HG03439 (cell line): ENCODE results near the gene KDM3B.

ENCODE experiments used
- ATAC-seq: cut with Tn5 transposase; IDR thresholded peaks from one replicate; pipeline ENCODE4 v1.9.1; 2021; ENCODE audit warnings: mild to moderate bottlenecking, moderate library complexity; ENCODE audit not compliant: unreplicated experiment

KDM3B gene

DNA sequence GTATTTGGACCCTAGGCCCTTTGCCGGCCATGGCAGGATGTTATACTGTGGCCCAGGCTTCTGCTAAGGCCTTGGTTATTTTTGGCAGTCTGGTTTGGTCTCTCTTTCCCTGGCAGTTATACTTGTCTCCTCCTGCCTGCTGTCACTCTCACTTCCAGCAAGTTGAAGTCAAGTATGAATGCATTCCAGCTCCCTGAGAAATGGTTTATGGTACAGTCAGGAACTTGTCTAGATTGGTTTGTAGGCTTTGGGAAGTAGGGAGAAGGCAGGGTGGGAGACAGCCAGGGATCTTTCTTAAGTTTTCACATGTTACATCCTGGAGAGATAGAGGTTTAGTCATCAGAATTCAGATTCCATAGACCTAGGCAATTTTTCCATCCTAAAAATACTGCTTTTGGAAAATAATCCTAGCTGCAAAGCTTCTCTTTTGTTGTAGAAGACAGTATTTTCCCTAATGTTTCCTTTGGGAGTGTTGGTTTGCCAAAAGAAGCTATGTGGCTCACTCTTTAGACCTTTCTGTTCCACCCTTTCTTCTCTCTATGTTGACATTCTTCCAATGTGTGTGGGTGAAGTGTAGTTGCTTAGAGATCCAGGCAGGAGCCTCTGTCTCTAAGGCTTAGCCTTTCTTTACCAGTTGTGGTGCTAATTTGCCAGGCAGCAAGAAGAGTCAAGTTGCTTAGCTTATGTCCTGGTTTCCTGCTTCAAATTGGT is 2.5 kb upstream of the KDM3B start:
- no peak for ATAC-seq

DNA sequence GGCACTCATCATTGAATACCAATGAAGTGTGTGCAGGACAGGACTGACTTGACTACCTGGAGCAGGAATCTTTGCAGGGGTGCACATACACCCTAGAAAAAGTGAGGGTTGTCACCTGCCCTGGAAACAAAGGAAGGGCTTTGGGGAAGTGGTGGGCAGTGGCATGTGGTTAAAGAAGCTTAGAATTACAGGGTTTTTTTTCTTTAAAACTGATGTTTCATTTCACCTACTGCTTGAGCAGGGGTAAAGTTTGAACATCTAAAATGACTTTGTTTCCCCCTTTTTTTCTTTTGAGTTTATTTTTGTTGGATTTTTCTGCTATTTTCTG is 2.0 kb upstream of the KDM3B start:
- no peak for ATAC-seq

DNA sequence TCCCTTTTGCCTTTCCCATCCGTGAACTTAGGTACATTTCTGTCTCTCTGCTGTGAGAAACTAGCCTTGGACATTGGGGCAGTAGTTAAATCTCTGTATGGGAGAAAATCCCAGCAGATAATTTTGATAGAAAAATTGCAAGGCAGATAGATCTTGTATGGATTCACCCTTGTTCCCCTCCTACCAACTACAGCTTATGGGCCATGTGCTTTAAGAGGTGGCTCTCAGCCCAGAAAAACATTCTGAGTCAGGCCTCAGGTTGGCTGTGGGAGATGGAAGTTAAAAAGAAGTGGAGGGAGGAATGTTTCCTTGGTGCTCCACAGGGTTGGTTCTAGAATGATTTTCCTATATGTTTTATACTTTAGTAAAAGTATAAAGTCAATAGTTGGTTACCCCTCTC is 1.4 kb upstream of the KDM3B start:
- no peak for ATAC-seq

DNA sequence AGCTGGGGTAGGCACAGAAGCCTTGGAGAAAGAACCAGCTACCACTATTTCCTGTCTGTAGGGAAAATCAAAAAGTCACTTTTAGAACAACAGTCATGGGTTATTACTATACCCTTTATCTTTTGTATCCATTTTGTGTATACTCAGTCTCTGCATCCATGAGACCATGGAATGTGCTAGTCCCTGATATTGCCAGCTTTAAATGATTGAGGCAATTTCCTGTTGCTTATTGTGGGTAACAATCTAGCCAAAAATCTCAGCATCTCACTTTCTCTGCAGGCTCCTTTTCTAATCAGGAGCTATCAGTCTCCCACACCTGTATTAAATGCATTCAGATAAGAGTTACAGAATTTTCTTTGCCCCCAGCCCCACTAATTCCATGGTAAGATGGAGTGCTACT is 968 bp upstream of the KDM3B start:
- ATAC-seq = no peak

DNA sequence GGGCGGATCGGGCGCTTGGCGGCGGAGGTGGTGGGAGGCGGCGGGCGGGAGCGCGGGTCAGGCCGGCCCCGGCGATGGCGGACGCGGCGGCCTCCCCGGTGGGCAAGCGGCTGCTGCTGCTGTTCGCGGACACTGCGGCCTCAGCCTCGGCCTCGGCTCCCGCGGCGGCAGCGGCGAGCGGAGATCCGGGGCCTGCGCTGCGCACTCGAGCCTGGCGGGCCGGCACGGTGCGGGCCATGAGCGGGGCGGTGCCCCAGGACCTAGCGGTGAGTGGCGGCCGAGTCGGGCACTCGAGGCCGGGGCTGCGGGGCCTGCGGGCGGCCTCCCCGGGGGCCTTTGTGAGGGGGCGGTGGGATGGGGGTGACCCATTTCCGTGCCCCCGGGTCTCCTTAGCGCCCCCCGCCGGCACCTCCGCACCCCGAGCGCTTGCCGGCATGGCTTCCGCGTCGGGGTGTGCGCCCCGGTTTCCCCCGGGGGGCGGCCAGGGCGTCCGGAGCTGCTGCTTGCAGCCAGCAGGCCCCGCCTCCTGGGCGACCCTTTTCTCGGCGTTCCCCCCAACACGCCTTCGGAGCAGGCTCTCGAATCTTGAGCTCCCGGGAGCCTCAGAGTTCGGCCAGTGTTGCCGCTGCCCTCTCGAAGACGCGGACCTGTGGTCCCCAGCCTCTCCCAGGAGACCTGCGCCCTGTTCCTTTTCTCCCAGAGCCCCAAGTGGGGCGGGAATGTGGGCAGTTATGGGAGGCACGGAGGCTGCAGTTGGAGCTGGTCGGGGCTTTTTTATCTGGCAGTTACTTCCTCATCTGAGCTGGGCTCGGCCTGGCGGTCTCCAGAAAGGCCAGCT is 456 bp downstream of the KDM3B start:
- ATAC-seq = peak; percentile 35

DNA sequence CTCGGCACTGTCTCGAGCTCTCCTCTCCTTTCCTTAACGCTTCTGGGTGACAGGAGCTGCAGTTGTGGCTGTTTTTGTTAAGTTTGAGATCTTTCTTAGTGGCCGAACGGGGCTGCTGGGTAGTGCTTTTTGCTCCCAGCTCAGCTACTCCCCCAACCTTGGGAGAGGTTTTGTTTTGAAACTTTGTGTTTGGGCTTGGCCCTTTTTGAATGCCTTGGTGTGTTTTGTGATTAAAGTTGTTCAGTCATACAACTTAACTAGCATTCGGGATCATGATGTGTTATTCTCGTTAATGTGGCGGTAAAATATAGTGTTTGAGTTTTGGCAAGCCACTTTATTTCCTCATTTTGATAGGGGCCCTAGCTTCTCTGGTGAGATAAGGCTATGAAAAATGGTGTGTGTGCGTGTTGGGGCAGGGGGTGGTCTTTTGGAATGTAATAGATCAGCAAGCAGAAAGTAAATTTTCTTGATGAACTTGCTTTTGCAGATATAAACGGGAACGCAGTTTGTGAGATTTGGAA is 1.1 kb downstream of the KDM3B start:
- ATAC-seq = no peak

DNA sequence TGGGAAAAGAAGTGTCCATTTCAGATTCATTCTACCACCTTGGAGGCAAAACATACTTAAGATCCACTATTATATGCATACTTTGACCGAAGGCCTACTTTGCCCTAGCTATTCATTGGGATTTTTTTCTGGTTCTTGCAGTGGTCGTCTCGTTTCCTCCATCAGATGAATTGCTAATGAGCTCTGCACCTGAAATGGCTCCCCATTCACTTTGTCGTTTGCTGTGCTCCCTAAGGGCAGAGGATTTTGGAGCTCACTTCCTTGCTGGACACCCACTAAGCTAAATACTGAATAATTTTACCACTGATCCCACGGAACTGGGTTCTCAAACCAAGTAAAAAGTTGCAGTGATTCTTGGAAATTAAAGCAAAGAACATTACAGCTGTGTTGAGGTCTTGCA is 1.9 kb downstream of the KDM3B start:
- no peak for ATAC-seq

DNA sequence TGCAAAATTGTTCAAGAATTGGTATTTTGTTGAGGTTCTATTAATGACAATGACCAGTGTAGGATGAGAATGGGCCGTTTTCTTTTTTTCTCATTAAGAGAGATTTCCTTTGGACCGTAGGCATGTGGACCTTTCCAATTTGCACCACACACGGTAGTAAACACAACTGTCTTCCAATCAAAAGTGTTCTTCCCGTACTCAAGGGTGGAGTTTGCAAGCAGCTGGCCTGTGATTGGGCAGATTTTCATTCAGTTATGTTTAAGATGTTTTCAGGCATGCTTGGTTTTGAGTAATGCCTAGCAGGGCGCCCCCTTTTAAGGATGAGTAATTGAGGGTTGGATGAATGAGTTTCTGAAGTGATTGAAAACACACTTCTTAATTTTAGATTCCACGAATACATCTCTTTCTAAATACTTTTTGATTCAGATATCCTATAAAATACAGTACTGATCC is 2.5 kb downstream of the KDM3B start:
- ATAC-seq = peak; percentile 36

DNA sequence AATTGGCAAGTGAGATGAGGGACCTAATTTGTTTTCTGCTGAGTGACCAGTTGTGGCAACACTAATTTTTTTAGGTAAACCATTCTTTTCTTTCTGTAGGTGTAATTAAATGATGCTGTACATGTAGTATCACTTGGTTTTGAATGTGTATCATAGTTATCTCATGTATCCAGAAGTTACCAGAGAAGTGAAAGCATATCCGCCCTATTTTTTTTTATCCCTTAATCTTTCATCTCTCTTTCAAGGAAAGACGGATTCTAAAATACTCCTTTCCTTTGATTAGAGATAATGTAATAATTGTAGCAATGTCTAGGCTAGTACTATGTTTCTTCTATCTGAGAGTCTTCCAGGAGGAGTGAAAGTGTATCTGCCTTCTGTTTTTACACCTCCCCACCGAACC is 7.1 kb downstream of the KDM3B start:
- no peak for ATAC-seq

DNA sequence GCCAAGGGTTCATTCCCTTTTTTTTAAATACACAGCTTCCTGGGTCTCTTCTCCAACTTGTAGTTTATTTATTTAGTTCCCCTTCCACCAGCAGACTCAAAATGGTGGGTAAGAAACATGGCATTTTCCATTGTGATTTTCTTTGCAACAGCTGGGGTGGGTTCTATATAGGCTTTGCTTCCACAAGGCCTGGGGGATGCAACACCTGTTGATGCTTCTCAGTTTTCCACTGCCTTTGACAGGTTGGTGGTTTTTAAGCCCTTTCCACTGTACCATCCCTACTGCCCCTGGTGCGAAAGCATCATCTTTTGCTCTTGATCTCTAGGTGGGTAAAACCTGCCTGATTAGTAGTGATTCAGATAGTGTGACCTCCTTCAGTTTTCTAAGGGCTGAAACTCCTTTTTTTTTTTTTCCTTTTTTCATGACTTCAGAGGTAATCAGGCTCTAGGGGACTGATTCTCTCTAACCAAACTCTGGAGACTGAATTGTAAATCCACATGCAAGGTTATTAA is 8.5 kb downstream of the KDM3B start:
- ATAC-seq = no peak

DNA sequence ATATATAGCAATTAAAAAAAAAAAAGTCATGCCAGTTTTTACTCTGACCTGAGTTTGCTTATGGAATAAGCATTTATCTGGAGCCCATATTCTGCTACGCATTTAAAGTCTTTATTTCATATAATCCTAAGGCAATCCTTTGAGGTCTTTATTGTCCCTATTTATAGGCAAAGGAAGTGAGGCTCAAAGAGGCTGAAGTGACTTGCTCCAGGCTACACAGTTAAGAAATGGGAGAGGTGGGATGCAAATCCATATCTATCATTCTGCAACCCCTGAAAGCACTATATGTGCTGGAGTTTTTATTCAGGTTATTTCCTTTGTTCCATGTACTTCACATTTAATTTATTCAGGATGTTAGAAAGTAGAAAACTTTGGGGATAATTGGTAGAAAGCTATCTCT is 12.1 kb downstream of the KDM3B start:
- ATAC-seq = no peak

DNA sequence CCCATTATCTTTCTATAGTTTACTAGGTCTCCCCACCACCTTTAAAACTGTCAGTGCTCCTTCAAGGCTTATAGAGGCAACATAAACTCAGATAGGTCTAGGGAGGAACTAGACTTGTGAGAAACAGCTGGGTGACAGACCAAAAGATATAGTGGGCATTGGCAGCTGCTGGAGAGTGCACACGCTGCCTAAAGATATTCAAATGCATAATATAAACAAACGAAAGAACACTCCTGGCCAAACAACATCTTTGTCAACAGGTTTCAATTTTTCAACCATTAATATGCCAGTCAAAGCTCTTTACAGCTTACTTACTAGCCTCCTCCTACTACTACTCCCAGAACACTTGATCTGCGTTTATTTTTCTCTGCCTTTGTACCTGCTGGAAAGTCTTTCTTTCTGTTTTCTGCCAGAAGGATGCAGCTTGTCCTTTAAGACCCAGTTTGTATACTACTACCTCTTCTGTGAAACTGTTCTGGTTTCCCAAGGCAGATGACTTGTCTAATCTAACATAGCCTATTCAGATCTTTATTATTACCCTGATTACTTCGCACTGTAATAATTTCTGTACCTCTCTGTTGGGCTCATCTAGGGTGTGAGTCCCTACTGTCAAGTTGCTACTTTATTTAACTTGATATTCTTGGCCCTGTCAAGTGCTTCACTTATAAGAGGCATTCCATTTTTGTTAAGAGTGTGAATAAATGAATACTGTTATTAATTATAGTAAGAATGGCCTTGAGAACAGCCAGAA is 14.3 kb downstream of the KDM3B start:
- ATAC-seq = no peak

DNA sequence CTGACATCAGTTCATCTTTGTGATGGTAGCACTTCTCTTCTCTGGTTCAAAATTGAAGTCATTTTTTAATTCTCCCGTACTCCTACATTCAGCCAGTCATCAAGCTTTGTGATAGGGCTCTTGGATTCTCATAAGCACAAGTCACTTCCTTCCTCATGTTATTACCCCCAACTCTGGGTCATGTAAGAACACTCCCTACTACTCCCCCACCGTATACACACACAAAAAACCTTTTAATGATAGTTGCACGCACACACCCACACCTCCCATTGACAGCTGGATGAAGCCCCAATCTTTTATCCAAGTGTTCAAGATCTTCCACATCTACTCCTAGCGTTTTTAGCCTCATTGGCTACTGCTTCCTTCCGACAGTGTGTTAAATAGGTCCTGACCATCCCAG is 16.8 kb downstream of the KDM3B start:
- no peak for ATAC-seq

DNA sequence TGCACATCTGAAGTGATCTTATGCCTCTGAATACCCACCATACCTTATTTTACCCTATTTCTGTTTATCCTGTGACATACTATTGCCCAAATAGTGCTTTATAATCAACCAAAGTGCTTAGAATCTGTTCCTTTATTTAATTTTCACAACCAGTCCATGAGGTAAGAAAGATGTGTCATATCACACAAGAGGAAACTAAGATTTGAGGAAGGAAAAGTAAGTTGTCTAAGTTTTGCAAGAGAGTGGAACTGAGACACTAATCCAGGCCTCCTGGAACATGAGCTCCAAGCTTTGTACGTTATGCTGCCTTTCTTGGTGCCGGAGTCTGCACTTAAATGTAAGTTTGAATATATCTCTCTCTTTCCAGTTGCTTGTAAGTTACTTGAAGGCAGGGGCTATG is 17.2 kb downstream of the KDM3B start:
- no peak for ATAC-seq

DNA sequence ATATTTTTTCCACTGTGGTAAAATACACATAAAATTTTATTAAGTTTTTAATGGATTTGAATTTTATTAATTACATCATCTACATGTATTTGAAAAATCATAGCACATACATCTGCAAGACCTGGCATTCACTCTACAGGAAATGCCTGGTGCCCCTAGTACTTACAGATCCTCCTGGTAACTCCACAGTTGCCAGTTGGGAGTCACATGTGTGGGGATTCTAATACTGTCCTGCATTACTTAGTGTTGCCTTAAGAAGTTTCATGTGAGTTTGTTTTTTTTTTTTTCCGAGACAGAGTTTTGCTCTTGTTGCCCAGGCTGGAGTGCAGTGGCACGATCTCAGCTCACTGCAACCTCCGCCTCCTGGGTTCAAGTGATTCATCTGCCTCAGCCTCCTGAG is 18.1 kb downstream of the KDM3B start:
- no peak for ATAC-seq

DNA sequence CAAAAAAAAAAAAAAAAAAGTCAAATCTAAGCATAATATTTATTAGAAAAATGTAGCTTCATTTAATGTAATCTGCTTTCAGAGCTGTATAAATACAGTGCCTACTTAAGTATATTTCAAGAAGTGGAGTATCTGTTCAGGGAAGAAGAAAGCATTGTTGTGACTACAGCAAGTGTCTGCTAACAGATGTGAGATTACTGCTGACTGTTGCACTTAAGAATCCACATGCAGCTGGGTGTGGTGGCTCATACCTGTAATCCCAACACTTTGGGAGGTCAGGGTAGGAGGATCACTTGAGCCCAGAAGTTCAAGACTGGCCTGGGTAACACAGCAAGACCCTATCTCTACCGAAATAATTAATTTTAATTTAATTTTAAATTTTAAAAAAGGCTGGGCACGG is 19.0 kb downstream of the KDM3B start:
- ATAC-seq = no peak

DNA sequence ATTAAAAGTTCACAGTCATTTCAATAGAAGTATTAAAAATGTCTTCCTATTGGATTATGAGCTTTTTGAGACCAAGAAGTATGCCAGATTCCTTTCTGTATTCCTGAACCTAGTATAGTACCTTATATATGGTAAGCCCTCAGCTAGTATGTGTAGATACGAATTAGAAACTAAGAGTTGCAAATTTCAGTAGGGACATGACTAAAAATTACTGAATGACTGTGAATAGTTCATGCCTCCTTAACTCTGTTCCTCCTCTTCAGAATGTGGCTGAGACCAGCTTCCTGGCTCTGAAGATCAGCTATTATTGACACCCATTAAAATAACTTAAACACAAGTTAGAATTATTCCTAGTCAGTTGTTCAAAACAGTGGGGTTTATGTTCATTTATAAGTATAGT is 19.7 kb downstream of the KDM3B start:
- no peak for ATAC-seq

DNA sequence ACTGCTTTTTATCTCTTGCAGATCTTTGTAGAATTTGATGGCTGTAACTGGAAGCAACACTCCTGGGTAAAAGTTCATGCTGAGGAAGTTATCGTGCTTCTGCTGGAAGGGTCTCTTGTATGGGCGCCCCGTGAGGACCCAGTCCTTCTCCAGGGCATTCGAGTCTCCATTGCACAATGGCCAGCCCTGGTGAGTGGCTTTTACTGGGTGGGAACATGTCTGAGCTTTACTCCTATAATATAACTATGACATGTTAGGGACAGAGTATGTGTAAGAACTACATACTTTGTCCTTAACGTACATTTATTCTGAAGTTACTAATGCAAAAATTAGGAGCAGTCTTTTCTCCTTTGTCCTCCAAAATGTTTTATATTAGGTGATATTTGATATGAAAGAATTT is 20.2 kb downstream of the KDM3B start:
- no peak for ATAC-seq

DNA sequence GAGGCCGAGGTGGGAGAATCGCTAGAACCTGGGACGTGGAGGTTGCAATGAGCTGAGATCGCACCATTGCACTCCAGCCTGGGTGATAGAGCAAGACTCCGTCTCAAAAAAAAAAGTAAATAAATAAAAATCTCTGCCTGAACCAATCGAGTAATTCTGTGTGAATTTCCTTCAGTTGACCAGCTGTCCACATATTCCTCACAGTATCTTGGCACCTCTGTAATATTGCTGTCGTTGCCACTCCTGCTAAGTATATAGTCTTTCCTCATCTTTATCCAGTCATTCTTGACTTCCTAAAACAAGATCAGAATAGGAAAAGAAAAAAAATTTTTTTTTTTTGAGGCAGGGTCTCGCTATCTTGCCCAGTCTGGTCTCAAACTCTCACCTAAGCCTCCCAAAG is 29.9 kb downstream of the KDM3B start:
- no peak for ATAC-seq

DNA sequence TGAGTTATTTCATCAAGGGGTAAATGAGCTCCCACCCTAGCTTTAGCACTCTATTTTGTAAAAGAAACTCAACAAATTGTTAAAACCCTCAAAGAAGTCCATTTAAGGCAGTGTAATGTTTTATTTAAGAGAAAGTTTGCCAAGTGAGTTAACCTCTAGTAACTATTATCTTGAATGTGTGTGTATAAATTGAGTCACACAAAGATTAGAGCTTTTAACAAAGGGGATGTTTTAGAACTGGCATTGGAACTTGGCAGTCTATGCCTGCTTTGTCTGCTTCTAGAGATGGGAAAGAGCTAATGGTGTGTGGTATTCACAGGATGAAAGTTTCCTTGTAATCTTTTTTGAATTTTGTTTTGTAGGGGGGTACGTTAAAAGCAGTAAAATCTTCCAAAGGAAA is 33.2 kb downstream of the KDM3B start:
- no peak for ATAC-seq

DNA sequence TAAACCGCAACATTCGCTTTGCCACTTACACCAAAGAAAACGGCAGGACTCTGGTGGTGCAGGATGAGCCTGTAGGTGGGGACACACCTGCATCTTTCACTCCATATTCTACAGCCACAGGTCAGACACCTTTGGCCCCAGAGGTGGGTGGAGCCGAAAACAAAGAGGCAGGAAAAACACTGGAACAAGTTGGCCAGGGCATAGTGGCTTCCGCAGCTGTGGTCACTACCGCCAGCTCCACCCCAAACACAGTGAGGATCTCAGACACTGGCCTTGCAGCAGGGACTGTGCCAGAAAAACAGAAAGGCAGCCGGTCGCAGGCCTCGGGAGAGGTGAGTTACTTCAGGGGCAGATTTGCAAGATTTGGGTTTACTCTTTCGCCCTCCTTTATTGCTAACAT is 33.8 kb downstream of the KDM3B start:
- ATAC-seq = no peak
